A549 (cell line): ENCODE data around the gene TIMM9. TPM values are rescaled to one million over a fixed set of nuclear protein-coding genes. Genes with fewer than 3 reads are reported as not detected.

Source experiments
- ATAC-seq, 2 experiments: fragments of 200-7000 bp in 1 of 2; fragments of >200 bp in 1 of 2; cut with Nextera tagmentation in 1 of 2; cut with Tn5 transposase in 1 of 2; 3 replicates each; pipeline versions ENCODE4 v1.8.0 to v1.9.1; 2018 to 2020; ENCODE audit warnings: mild to moderate bottlenecking in 1 of 2, moderate library complexity in 1 of 2
- CTCF ChIA-PET: fragments of 300-600 bp; sonication (Branson Sonifier 250); formaldehyde crosslinking; extraction: SDS; loops from one replicate; lab custom pipeline; 2021; ENCODE audit warnings: antibody characterized with exemption, inconsistent platforms; lab: Yijun Ruan, JAX
- POLR2A ChIA-PET: fragments of 350-600 bp; formaldehyde crosslinking; extraction: SDS; loops from one replicate; lab custom pipeline; 2021; ENCODE audit warnings: antibody characterized with exemption, inconsistent platforms; lab: Yijun Ruan, JAX
- DNase-seq, 2 experiments: peaks; one replicate each; pipeline versions ENCODE4 v3.0.0 to v3.0.0-alpha.2; 2011 to 2016; ENCODE audit warnings: low read depth in 1 of 2, low spot score in 1 of 2
- FAIRE-seq: peaks from 2 replicates; lab custom pipeline; 2011; peaks lifted over from hg19 to GRCh38; lab: Jason Lieb, UNC
- H3K27ac ChIP-seq, 2 experiments: fragments of >200 bp; sonication (Bioruptor Twin); formaldehyde crosslinking; 3 replicates each; pipeline ENCODE4 v1.5.1; 2016 to 2017
- H3K4me1 ChIP-seq: fragments of >200 bp; sonication (Bioruptor Twin); formaldehyde crosslinking; 3 replicates; pipeline ENCODE4 v1.6.1; 2016
- H3K4me2 ChIP-seq: fragments of >200 bp; sonication (Bioruptor Twin); formaldehyde crosslinking; 3 replicates; pipeline ENCODE4 v1.6.1; 2016
- H3K4me3 ChIP-seq: fragments of >200 bp; sonication (Bioruptor Twin); formaldehyde crosslinking; 3 replicates; pipeline ENCODE4 v1.5.1; 2016
- H3K9me3 ChIP-seq: fragments of >200 bp; sonication (Bioruptor Twin); formaldehyde crosslinking; 3 replicates; pipeline ENCODE4 v1.6.1; 2016
- BCL3 ChIP-seq: fragments of >200 bp; sonication (Bioruptor Twin); formaldehyde crosslinking; IDR thresholded peaks from 3 replicates; pipeline ENCODE4 v1.6.1; 2016
- CTCF ChIP-seq: fragments of >200 bp; sonication (Bioruptor Twin); formaldehyde crosslinking; IDR thresholded peaks from 3 replicates; pipeline ENCODE4 v1.5.1; 2016
- FOSB ChIP-seq: fragments of 250-450 bp; sonication (Bioruptor Pico); IDR thresholded peaks from 2 replicates; pipeline ENCODE4 v1.5.0; 2020; ENCODE audit warnings: mild to moderate bottlenecking, moderate library complexity
- HOXB5 ChIP-seq: fragments of 250-450 bp; sonication (Bioruptor Pico); IDR thresholded peaks from 2 replicates; pipeline ENCODE4 v1.5.0; 2020; ENCODE audit warnings: mild to moderate bottlenecking, moderate library complexity
- JUN ChIP-seq, 2 experiments: fragments of >200 bp; sonication (Bioruptor Twin); formaldehyde crosslinking; IDR thresholded peaks; 2 replicates in 1 of 2; 3 replicates in 1 of 2; pipeline ENCODE4 v1.6.1; 2016 to 2017
- JUNB ChIP-seq: fragments of >200 bp; sonication (Bioruptor Twin); formaldehyde crosslinking; IDR thresholded peaks from 2 replicates; pipeline ENCODE4 v1.6.1; 2016
- MAFK ChIP-seq: fragments of 450-650 bp; IDR thresholded peaks from 2 replicates; pipeline ENCODE4 v1.6.1; 2014; ENCODE audit not compliant: partially characterized antibody
- MAX ChIP-seq: IDR thresholded peaks from 2 replicates; pipeline ENCODE4 v1.6.1; 2012
- MAZ ChIP-seq: fragments of 150-350 bp; IDR thresholded peaks from 2 replicates; pipeline ENCODE4 v1.6.1; 2014; ENCODE audit warnings: antibody characterized with exemption, low read depth, low read length, borderline replicate concordance
- MYC ChIP-seq: IDR thresholded peaks from 2 replicates; pipeline ENCODE4 v1.6.1; 2012; ENCODE audit warnings: mild to moderate bottlenecking, inconsistent platforms, low read length, improper control_type of control experiment, borderline replicate concordance
- NFE2L2 ChIP-seq: fragments of 150-350 bp; conservative IDR thresholded peaks from 2 replicates; pipeline ENCODE4 v1.6.1; 2014; ENCODE audit warnings: low read length
- PHF8 ChIP-seq: fragments of 200-600 bp; sonication (generic); IDR thresholded peaks from 2 replicates; pipeline ENCODE4 v1.6.1; 2016; ENCODE audit warnings: low read depth, mild to moderate bottlenecking, antibody characterized with exemption, moderate library complexity, borderline replicate concordance
- POLR2AphosphoS2 ChIP-seq: conservative IDR thresholded peaks from 2 replicates; pipeline ENCODE4 v1.6.1; 2012; ENCODE audit warnings: low read length, improper control_type of control experiment, inconsistent platforms
- TP53 ChIP-seq: fragments of 250-450 bp; sonication (Bioruptor Pico); IDR thresholded peaks from 2 replicates; pipeline ENCODE4 v1.5.0; 2021; ENCODE audit warnings: mild to moderate bottlenecking, moderate library complexity
- ZNF302 ChIP-seq: fragments of 250-450 bp; sonication (Bioruptor Pico); IDR thresholded peaks from 2 replicates; pipeline ENCODE4 v1.9.0; 2021; ENCODE audit warnings: inconsistent platforms, mild to moderate bottlenecking, moderate library complexity
- WGBS: methylation state at CpG from one replicate; pipeline ENCODE4 v1.1.6; 2017; ENCODE audit errors: missing lambda C conversion rate; 5-methylcytosine and 5-hydroxymethylcytosine counted together
- polyA plus RNA-seq, 4 experiments: library from polyadenylated mRNA; depleted of rRNA in 3 of 4; stranded (reverse); fragments of >200 nt; fragmentation: RNase III in 1 of 4; extraction: RNeasy Plus Mini Kit Qiagen cat#74134 plus additional on column Dnase treatment in 1 of 4; gene quantifications; 2 replicates in 3 of 4; 3 replicates in 1 of 4; pipeline ENCODE4 v1.2.3, GENCODE V29; 2011 to 2017
- TF ChIP-seq, protein P1 (sequence below): fragments of 150-350 bp; IDR thresholded peaks from 2 replicates; pipeline ENCODE4 v1.6.1; 2014; ENCODE audit warnings: low read depth, mild to moderate bottlenecking, low read length

The TIMM9 gene
- polyA plus RNA-seq, 2 of the 4 experiments (the other 2 are of a cell fraction): 70.1 to 101 TPM

DNA sequence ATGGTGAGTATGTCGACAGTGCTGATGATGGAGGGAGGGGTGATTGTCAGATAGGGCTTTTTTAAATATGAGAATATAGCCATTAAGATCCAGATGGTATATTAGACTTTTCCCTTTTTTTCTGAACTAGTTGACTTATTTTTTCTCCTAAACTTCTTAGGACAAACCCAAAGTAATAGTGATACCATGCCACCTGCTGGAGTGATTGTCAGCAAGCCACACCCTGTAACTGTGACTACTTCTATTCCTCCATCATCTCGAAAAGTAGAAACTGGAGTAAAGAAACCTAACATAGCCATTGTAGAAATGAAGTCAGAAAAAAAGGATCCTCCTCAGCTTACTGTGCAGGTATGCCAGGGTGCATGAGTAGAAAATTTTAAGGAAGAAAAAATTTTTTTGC lies 40.2 kb upstream of the TIMM9 start:
- POLR2A ChIA-PET: no interaction called here
- H3K4me2 ChIP-seq: no peak overlapping the region
- H3K4me1 ChIP-seq: peaks cover 20% of the 10 kb centered on the region
- no peak for FAIRE-seq
- TF ChIP-seq CTCF (peak; percentile 20; the same call in 1 of the 3 replicates), HOXB5 (CRISPR knock-in tag) (no peak), MYC (no peak), BCL3 (no peak), FOSB (CRISPR knock-in tag) (no peak)
- no peaks in the 10 kb centered on the region for H3K9me3 ChIP-seq
- CTCF ChIA-PET: interaction anchor here (0.6 to 1.1 kb wide), 2 partner anchors 41 to 237 kb away, joined by 3 to 4 read pairs; partner anchors contain the start of genes KIAA0586 and TIMM9
- WGBS: 83% methylated on average over 2 of the region's 2 CpGs
- peak; percentile 38 to 62; a peak in 1 of 6 replicates for ATAC-seq
- no peak overlapping the region for H3K27ac ChIP-seq
- DNase-seq: peak in 1 of 2 experiments; percentile 33
- H3K4me3 ChIP-seq: no peak overlapping the region

GRCh38 chr14:58466459-58466858 lies 39.1 kb upstream of the TIMM9 start:
- POLR2A ChIA-PET: no interaction called here
- TF ChIP-seq, protein P1, sequence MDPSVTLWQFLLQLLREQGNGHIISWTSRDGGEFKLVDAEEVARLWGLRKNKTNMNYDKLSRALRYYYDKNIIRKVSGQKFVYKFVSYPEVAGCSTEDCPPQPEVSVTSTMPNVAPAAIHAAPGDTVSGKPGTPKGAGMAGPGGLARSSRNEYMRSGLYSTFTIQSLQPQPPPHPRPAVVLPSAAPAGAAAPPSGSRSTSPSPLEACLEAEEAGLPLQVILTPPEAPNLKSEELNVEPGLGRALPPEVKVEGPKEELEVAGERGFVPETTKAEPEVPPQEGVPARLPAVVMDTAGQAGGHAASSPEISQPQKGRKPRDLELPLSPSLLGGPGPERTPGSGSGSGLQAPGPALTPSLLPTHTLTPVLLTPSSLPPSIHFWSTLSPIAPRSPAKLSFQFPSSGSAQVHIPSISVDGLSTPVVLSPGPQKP: no peak
- TF ChIP-seq ZNF302 (CRISPR knock-in tag): no peak
- TF ChIP-seq MAFK: no peak
- no peak for TF ChIP-seq PHF8
- TF ChIP-seq MAX: no peak
- TF ChIP-seq NFE2L2: no peak
- TF ChIP-seq MAZ: no peak
- no peak for TF ChIP-seq CTCF
- no peak for TF ChIP-seq JUN (IDR thresholded peaks at IDR 0.05)
- no peak for TF ChIP-seq TP53 (CRISPR knock-in tag)
- TF ChIP-seq JUNB: no peak
- TF ChIP-seq POLR2AphosphoS2: no peak
- no peak overlapping the region for H3K4me3 ChIP-seq
- no peak for FAIRE-seq
- no peak overlapping the region; the same call in 2 of the 3 replicates for H3K4me2 ChIP-seq
- H3K4me1 ChIP-seq: peaks cover 20% of the 10 kb centered on the region
- 96% methylated on average over 1 of the region's 1 CpG for WGBS
- H3K9me3 ChIP-seq: no peaks in the 10 kb centered on the region
- CTCF ChIA-PET: interaction anchor here (1.0 to 1.1 kb wide), 2 partner anchors 39 to 357 kb away, joined by 3 to 4 read pairs; partner anchors contain the start of genes KIAA0586 and TIMM9
- H3K27ac ChIP-seq: peak overlapping the region in 1 of 2 experiments; percentile 48; a peak in 1 of 6 replicates
- DNase-seq: no peak
- ATAC-seq: no peak
